ENCODE data around the gene ITIH2.
"Not testable (repeated sequence)": the region's sequence is repeated elsewhere in the genome, so short reads cannot be mapped to it uniquely, and the experiment has no call there.

The ITIH2 gene

GRCh38 chr10:7700577-7701125 is 2.5 kb upstream of the ITIH2 start:
- FAIRE-seq = no peak

GRCh38 chr10:7701158-7701742 is 1.9 kb upstream of the ITIH2 start:
- FAIRE-seq = no peak

- FAIRE-seq = no peak
These were observed 766 bp upstream of the ITIH2 start for GRCh38 chr10:7702288-7702812.

- FAIRE-seq = no peak
These were observed 1.2 kb downstream of the ITIH2 start for GRCh38 chr10:7704071-7705016.

- FAIRE-seq = no peak
These were observed 2.2 kb downstream of the ITIH2 start for GRCh38 chr10:7705341-7705740.

- no peak for FAIRE-seq
These were observed 3.5 kb downstream of the ITIH2 start for GRCh38 chr10:7706534-7707073.

- no peak for FAIRE-seq
These were observed 4.0 kb downstream of the ITIH2 start for GRCh38 chr10:7707102-7707501.

- no peak for FAIRE-seq
These were observed 4.9 kb downstream of the ITIH2 start for GRCh38 chr10:7707858-7708622.

GRCh38 chr10:7708832-7709231 is 5.7 kb downstream of the ITIH2 start:
- FAIRE-seq = no peak

GRCh38 chr10:7710446-7710845 is 7.3 kb downstream of the ITIH2 start:
- FAIRE-seq = no peak

GRCh38 chr10:7711075-7711474 is 8.0 kb downstream of the ITIH2 start:
- FAIRE-seq = not testable (repeated sequence)

GRCh38 chr10:7715515-7715914 is 12.4 kb downstream of the ITIH2 start:
- no peak for FAIRE-seq

GRCh38 chr10:7717767-7718166 is 14.7 kb downstream of the ITIH2 start:
- no peak for FAIRE-seq

GRCh38 chr10:7718685-7719084 is 15.6 kb downstream of the ITIH2 start:
- no peak for FAIRE-seq

- no peak for FAIRE-seq
These were observed 17.4 kb downstream of the ITIH2 start for GRCh38 chr10:7720478-7720877.

- FAIRE-seq = no peak
These were observed 19.9 kb downstream of the ITIH2 start for GRCh38 chr10:7722927-7723529.

GRCh38 chr10:7734821-7735220 is 31.7 kb downstream of the ITIH2 start:
- no peak for FAIRE-seq

GRCh38 chr10:7738536-7739407 is 35.7 kb downstream of the ITIH2 start:
- no peak for FAIRE-seq

- no peak for FAIRE-seq
These were observed 41.2 kb downstream of the ITIH2 start for GRCh38 chr10:7744307-7744706.

- not testable (repeated sequence) for FAIRE-seq
These were observed 45.5 kb downstream of the ITIH2 start for GRCh38 chr10:7748637-7749036.

- FAIRE-seq = no peak
These were observed 47.1 kb downstream of the ITIH2 start for GRCh38 chr10:7750222-7750621.

Data from A204.1 (cell line).